H1 (cell line): ENCODE measurements around the gene INPP5E. TPM values are rescaled to one million over a fixed set of nuclear protein-coding genes. Genes with fewer than 3 reads are reported as not detected.
A peak's percentile ranks its signal among the peaks of the same experiment; 100 is the strongest.

ENCODE experiments used
- ATF2 ChIP-seq: IDR thresholded peaks from 2 replicates; pipeline ENCODE4 v1.6.1; 2012; ENCODE audit warnings: low read length, inconsistent platforms
- GABPA ChIP-seq: IDR thresholded peaks from 2 replicates; pipeline ENCODE4 v1.6.1; 2011; ENCODE audit warnings: mild to moderate bottlenecking, low read length, moderate library complexity, borderline replicate concordance; ENCODE audit not compliant: insufficient read depth
- POLR2A ChIP-seq, 2 experiments: IDR thresholded peaks; 1 replicate in 1 of 2; 2 replicates in 1 of 2; pipeline ENCODE4 v1.6.1; 2011; ENCODE audit warnings: low read depth in 2 of 2, low read length in 2 of 2, mild to moderate bottlenecking in 2 of 2; ENCODE audit errors: control extremely low read depth in 1 of 2
- POLR2AphosphoS5 ChIP-seq: IDR thresholded peaks from 2 replicates; pipeline ENCODE4 v1.6.1; 2011; ENCODE audit warnings: low read depth, low read length
- SIN3A ChIP-seq, 2 experiments: IDR thresholded peaks in 1 of 2; conservative IDR thresholded peaks in 1 of 2; 2 replicates each; pipeline ENCODE4 v1.6.1; 2011 to 2012; ENCODE audit warnings: low read length in 2 of 2, improper control_type of control experiment in 1 of 2, low read depth in 1 of 2, mild to moderate bottlenecking in 1 of 2
- SP1 ChIP-seq: IDR thresholded peaks from 2 replicates; pipeline ENCODE4 v1.6.1; 2011; ENCODE audit warnings: low read depth, low read length
- polyA plus RNA-seq, 7 experiments: library from polyadenylated mRNA; depleted of rRNA in 3 of 7; stranded (reverse) in 5 of 7; unstranded in 2 of 7; fragments of >200 nt in 5 of 7; fragments of 200-250 nt in 2 of 7; gene quantifications; 1 replicate in 5 of 7; 2 replicates in 1 of 7; 4 replicates in 1 of 7; pipeline versions ENCODE4 v1.2.1 to v1.2.3, GENCODE V29; 2011 to 2013; ENCODE audit warnings: missing spikeins in 2 of 7, mixed read lengths in 2 of 7
- total RNA-seq: library from RNA; stranded (reverse); fragmentation: NEBNext Ultra II Directional; extraction: Animal tissue kit (Norgen Biotek cat#: 25700); gene quantifications from 2 replicates; pipeline ENCODE4 v1.2.1, GENCODE V29; 2021
- TF ChIP-seq, protein P1 (sequence below): fragments of 300-600 bp; sonication (generic); IDR thresholded peaks from 2 replicates; pipeline ENCODE4 v1.7.1; 2012; ENCODE audit warnings: low read length, moderate library complexity, mild to moderate bottlenecking, inconsistent platforms; ENCODE audit not compliant: insufficient replicate concordance

INPP5E gene
- total and polyA plus RNA-seq, 2 of the 8 experiments (the other 6 are each of a cell fraction or from before 2014, with no cell fraction given), result 8.7 to 11.3 TPM

- TF ChIP-seq ATF2 (0 out of 2 replicates have a peak, but pooled peaks have one; percentile 35), GABPA (0 out of 2 replicates have a peak, but pooled peaks have one; percentile 70), SIN3A (conservative IDR thresholded peaks at IDR 0.05 in 1 of 2, IDR thresholded peaks at IDR 0.05 in 1 of 2; ENCODE audit: low read depth in 1 of 2, low read length in 2 of 2) (0 out of 4 replicates have a peak, but pooled peaks of 1 of the 2 experiments have one; percentile 6), POLR2AphosphoS5 (0 out of 2 replicates have a peak, but pooled peaks have one; percentile 35), SP1 (no peak), POLR2A (IDR thresholded peaks at IDR 0.05; ENCODE audit: control extremely low read depth in 1 of 2, low read depth in 2 of 2, low read length in 2 of 2) (peak in 1 of 2 experiments; percentile 59; a peak in 1 of 3 replicates)
- TF ChIP-seq, protein P1, sequence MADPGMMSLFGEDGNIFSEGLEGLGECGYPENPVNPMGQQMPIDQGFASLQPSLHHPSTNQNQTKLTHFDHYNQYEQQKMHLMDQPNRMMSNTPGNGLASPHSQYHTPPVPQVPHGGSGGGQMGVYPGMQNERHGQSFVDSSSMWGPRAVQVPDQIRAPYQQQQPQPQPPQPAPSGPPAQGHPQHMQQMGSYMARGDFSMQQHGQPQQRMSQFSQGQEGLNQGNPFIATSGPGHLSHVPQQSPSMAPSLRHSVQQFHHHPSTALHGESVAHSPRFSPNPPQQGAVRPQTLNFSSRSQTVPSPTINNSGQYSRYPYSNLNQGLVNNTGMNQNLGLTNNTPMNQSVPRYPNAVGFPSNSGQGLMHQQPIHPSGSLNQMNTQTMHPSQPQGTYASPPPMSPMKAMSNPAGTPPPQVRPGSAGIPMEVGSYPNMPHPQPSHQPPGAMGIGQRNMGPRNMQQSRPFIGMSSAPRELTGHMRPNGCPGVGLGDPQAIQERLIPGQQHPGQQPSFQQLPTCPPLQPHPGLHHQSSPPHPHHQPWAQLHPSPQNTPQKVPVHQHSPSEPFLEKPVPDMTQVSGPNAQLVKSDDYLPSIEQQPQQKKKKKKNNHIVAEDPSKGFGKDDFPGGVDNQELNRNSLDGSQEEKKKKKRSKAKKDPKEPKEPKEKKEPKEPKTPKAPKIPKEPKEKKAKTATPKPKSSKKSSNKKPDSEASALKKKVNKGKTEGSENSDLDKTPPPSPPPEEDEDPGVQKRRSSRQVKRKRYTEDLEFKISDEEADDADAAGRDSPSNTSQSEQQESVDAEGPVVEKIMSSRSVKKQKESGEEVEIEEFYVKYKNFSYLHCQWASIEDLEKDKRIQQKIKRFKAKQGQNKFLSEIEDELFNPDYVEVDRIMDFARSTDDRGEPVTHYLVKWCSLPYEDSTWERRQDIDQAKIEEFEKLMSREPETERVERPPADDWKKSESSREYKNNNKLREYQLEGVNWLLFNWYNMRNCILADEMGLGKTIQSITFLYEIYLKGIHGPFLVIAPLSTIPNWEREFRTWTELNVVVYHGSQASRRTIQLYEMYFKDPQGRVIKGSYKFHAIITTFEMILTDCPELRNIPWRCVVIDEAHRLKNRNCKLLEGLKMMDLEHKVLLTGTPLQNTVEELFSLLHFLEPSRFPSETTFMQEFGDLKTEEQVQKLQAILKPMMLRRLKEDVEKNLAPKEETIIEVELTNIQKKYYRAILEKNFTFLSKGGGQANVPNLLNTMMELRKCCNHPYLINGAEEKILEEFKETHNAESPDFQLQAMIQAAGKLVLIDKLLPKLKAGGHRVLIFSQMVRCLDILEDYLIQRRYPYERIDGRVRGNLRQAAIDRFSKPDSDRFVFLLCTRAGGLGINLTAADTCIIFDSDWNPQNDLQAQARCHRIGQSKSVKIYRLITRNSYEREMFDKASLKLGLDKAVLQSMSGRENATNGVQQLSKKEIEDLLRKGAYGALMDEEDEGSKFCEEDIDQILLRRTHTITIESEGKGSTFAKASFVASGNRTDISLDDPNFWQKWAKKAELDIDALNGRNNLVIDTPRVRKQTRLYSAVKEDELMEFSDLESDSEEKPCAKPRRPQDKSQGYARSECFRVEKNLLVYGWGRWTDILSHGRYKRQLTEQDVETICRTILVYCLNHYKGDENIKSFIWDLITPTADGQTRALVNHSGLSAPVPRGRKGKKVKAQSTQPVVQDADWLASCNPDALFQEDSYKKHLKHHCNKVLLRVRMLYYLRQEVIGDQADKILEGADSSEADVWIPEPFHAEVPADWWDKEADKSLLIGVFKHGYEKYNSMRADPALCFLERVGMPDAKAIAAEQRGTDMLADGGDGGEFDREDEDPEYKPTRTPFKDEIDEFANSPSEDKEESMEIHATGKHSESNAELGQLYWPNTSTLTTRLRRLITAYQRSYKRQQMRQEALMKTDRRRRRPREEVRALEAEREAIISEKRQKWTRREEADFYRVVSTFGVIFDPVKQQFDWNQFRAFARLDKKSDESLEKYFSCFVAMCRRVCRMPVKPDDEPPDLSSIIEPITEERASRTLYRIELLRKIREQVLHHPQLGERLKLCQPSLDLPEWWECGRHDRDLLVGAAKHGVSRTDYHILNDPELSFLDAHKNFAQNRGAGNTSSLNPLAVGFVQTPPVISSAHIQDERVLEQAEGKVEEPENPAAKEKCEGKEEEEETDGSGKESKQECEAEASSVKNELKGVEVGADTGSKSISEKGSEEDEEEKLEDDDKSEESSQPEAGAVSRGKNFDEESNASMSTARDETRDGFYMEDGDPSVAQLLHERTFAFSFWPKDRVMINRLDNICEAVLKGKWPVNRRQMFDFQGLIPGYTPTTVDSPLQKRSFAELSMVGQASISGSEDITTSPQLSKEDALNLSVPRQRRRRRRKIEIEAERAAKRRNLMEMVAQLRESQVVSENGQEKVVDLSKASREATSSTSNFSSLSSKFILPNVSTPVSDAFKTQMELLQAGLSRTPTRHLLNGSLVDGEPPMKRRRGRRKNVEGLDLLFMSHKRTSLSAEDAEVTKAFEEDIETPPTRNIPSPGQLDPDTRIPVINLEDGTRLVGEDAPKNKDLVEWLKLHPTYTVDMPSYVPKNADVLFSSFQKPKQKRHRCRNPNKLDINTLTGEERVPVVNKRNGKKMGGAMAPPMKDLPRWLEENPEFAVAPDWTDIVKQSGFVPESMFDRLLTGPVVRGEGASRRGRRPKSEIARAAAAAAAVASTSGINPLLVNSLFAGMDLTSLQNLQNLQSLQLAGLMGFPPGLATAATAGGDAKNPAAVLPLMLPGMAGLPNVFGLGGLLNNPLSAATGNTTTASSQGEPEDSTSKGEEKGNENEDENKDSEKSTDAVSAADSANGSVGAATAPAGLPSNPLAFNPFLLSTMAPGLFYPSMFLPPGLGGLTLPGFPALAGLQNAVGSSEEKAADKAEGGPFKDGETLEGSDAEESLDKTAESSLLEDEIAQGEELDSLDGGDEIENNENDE, result no peak
These were observed at the start of gene INPP5E (continued) for GRCh38 chr9:136439481-136440408.
